Panc1 (cell line): Measurements from ENCODE around the gene PSMB11. TPM values are rescaled to one million over a fixed set of nuclear protein-coding genes. Genes with fewer than 3 reads are reported as not detected.
A peak's percentile ranks its signal among the peaks of the same experiment; 100 is the strongest.

Source experiments
- ATAC-seq: fragments of 200-7000 bp; cut with Tn5 transposase; 2 replicates; pipeline ENCODE4 v1.9.1; 2020; ENCODE audit warnings: mild to moderate bottlenecking, moderate library complexity
- BruUV-seq: library from RNA; stranded (reverse); fragments of 400-500 nt; replicated peaks from 2 replicates; lab custom pipeline; 2021; lab: Mats Ljungman, UMichigan
- CTCF ChIA-PET: fragments of 300-600 bp; sonication (Branson Sonifier 250); formaldehyde crosslinking; loops from one replicate; lab custom pipeline; 2022; ENCODE audit warnings: antibody characterized with exemption; lab: Charles Lee
- POLR2A ChIA-PET: fragments of 300-600 bp; sonication (Branson Sonifier 250); formaldehyde crosslinking; loops from one replicate; lab custom pipeline; 2022; ENCODE audit warnings: antibody characterized with exemption; lab: Charles Lee
- DNase-seq: peaks from one replicate; pipeline ENCODE4 v3.0.0-alpha.2; 2010; ENCODE audit warnings: low read depth, low spot score
- H3K27ac ChIP-seq: 2 replicates; pipeline ENCODE4 v1.5.1; 2011; ENCODE audit warnings: mild to moderate bottlenecking, low read length, inconsistent platforms
- H3K27me3 ChIP-seq: fragments of 200-500 bp; sonication (Bioruptor generic); 2 replicates; pipeline ENCODE4 v1.6.0; 2014; ENCODE audit warnings: low read length, inconsistent platforms; ENCODE audit not compliant: control insufficient read depth, insufficient read depth
- H3K36me3 ChIP-seq: fragments of 200-500 bp; sonication (Bioruptor generic); 2 replicates; pipeline ENCODE4 v1.5.1; 2014; ENCODE audit warnings: inconsistent platforms, mild to moderate bottlenecking, low read length, moderate library complexity; ENCODE audit not compliant: control insufficient read depth, insufficient read depth
- H3K4me1 ChIP-seq: 2 replicates; pipeline ENCODE4 v1.5.1; 2011; ENCODE audit warnings: inconsistent platforms, mild to moderate bottlenecking, low read length, moderate library complexity; ENCODE audit not compliant: control insufficient read depth, insufficient read depth
- H3K4me3 ChIP-seq, 2 experiments: 2 replicates each; pipeline ENCODE4 v1.5.1; 2011 to 2012; ENCODE audit warnings: low read depth in 2 of 2, low read length in 2 of 2, mild to moderate bottlenecking in 2 of 2, inconsistent platforms in 1 of 2, moderate library complexity in 1 of 2
- H3K9me3 ChIP-seq: fragments of 200-500 bp; sonication (Bioruptor generic); 2 replicates; pipeline ENCODE4 v1.5.1; 2014; ENCODE audit warnings: low read depth, mild to moderate bottlenecking, inconsistent platforms, low read length, moderate library complexity; ENCODE audit not compliant: control insufficient read depth, insufficient read depth
- POLR2AphosphoS5 ChIP-seq: IDR thresholded peaks from 2 replicates; pipeline ENCODE4 v1.6.1; 2012; ENCODE audit warnings: mild to moderate bottlenecking, low read depth, low read length, moderate library complexity
- REST ChIP-seq, 2 experiments: IDR thresholded peaks; 2 replicates each; pipeline ENCODE4 v1.6.1; 2011 to 2012; ENCODE audit warnings: low read depth in 2 of 2, control low read depth in 1 of 2, low read length in 1 of 2, mild to moderate bottlenecking in 1 of 2, moderate library complexity in 1 of 2; ENCODE audit not compliant: insufficient read depth in 1 of 2
- SIN3A ChIP-seq: IDR thresholded peaks from 2 replicates; pipeline ENCODE4 v1.6.1; 2012; ENCODE audit warnings: low read depth, mild to moderate bottlenecking, low read length, moderate library complexity, borderline replicate concordance; ENCODE audit not compliant: insufficient read depth
- TCF7L2 ChIP-seq: IDR thresholded peaks from 2 replicates; pipeline ENCODE4 v1.6.1; 2011; ENCODE audit warnings: mild to moderate bottlenecking, low read depth, low read length, inconsistent platforms
- in situ Hi-C: cut with HindIII; loops from 2 replicates; pipeline ENCODE4 v1.10.0; 2016; ENCODE audit warnings: low sequenced_read_pairs, low pct_unique_long_range_greater_than_20kb
- intact Hi-C: fragments of 100-400 bp; cut with micrococcal nuclease; formaldehyde crosslinking; loops from one replicate; pipeline ENCODE4 v1.10.0; 2022; ENCODE audit not compliant: unreplicated experiment
- total RNA-seq: library from RNA; stranded (reverse); gene quantifications from one replicate; pipeline ENCODE4 v1.2.1, GENCODE V29; 2021; ENCODE audit not compliant: unreplicated experiment
- TF ChIP-seq, protein P1 (sequence below): fragments of 450-650 bp; IDR thresholded peaks from 2 replicates; pipeline ENCODE4 v1.5.1; 2017; ENCODE audit warnings: mild to moderate bottlenecking

Gene PSMB11
- total RNA-seq, 1 experiment from 2014 or later: not detected

GRCh38 chr14:23093104-23093503 is 51.1 kb downstream of the PSMB11 start:
- no TSS peak for BruUV-seq
- in situ Hi-C loops: no loop called here

DNA sequence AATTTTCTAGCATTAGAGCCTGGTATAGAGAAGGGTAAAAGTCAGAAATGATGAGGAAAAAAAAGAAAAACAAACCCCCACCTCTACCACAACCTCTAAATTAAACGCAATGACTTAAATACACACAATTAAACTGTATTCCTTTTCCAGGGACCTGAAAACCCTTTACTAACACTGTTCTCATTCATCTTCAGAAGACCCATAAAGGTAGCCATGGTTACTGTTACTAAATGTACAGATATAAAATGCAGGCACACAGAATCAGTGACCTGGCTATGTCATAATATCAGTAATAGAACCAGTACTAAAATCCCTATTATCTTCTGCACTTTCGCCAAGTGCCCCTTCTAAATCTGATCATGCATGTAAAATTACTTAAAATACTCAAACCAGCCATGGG is 51.5 kb downstream of the PSMB11 start:
- in situ Hi-C loops: no loop called here
- peaks cover 16% of the 10 kb centered on the region for H3K4me1 ChIP-seq
- H3K27ac ChIP-seq: peak overlapping the region; percentile 96
- no peaks in the 10 kb centered on the region for H3K9me3 ChIP-seq
- DNase-seq (no peak), ATAC-seq (no peak)
- BruUV-seq: no TSS peak
- peak overlapping the region; percentile 88 to 90 for H3K4me3 ChIP-seq
- ChIA-PET POLR2A (no interaction called here), CTCF (interaction anchor here (2.8 kb wide), 1 partner anchor 25 kb away, joined by 28 read pairs; no protein-coding TSS in a partner anchor)
- no peaks in the 10 kb centered on the region for H3K27me3 ChIP-seq
- TF ChIP-seq, protein P1, sequence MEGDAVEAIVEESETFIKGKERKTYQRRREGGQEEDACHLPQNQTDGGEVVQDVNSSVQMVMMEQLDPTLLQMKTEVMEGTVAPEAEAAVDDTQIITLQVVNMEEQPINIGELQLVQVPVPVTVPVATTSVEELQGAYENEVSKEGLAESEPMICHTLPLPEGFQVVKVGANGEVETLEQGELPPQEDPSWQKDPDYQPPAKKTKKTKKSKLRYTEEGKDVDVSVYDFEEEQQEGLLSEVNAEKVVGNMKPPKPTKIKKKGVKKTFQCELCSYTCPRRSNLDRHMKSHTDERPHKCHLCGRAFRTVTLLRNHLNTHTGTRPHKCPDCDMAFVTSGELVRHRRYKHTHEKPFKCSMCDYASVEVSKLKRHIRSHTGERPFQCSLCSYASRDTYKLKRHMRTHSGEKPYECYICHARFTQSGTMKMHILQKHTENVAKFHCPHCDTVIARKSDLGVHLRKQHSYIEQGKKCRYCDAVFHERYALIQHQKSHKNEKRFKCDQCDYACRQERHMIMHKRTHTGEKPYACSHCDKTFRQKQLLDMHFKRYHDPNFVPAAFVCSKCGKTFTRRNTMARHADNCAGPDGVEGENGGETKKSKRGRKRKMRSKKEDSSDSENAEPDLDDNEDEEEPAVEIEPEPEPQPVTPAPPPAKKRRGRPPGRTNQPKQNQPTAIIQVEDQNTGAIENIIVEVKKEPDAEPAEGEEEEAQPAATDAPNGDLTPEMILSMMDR: no peak
- TF ChIP-seq SIN3A (no peak), TCF7L2 (no peak), POLR2AphosphoS5 (no peak), REST (IDR thresholded peaks at IDR 0.05; ENCODE audit: insufficient read depth in 1 of 2, low read depth in 2 of 2, low read length in 1 of 2) (no peak)
- H3K36me3 ChIP-seq: peaks cover 39% of the 10 kb centered on the region
- intact Hi-C loops: no loop called here

More at GRCh38 chr14:23093104-23093503, 51.1 kb downstream of the PSMB11 start:
- Histone ChIP-seq H3K9me3 (no peaks in the 10 kb centered on the region), H3K4me1 (peaks cover 16% of the 10 kb centered on the region), H3K4me3 (peak overlapping the region in 1 of 2 experiments; percentile 90; a peak in 1 of 4 replicates), H3K27me3 (no peaks in the 10 kb centered on the region), H3K36me3 (peaks cover 43% of the 10 kb centered on the region), H3K27ac (no peak overlapping the region)
- POLR2A ChIA-PET: no interaction called here
- CTCF ChIA-PET: no interaction called here
- intact Hi-C loops: no loop called here
- ATAC-seq (no peak), DNase-seq (no peak)
- TF ChIP-seq, protein P1: no peak
- no peak for TF ChIP-seq SIN3A
- TF ChIP-seq REST (IDR thresholded peaks at IDR 0.05; ENCODE audit: insufficient read depth in 1 of 2, low read depth in 2 of 2, low read length in 1 of 2): no peak
- no peak for TF ChIP-seq TCF7L2
- TF ChIP-seq POLR2AphosphoS5: no peak

Other genes starting within 250 kb of the PSMB11 start
- gene SLC7A7, start 226.8 kb upstream of the PSMB11 start, total RNA-seq: 0.85 TPM
- gene MRPL52, start 212.3 kb upstream of the PSMB11 start, total RNA-seq: 89.5 TPM
- gene MMP14, start 205.6 kb upstream of the PSMB11 start, total RNA-seq: 32.9 TPM
- 78.3 TPM for gene LRP10, start 170.5 kb upstream of the PSMB11 start, total RNA-seq
- gene REM2, start 159.0 kb upstream of the PSMB11 start, total RNA-seq: 0.18 TPM
- 47.2 TPM for gene RBM23, start 123.1 kb upstream of the PSMB11 start, total RNA-seq
- gene PRMT5, start 112.8 kb upstream of the PSMB11 start, total RNA-seq: 108 TPM
- gene HAUS4, start 85.1 kb upstream of the PSMB11 start, total RNA-seq: 25.7 TPM
- gene AJUBA, start 59.7 kb upstream of the PSMB11 start, total RNA-seq: 50.2 TPM
- 5.6 TPM for gene C14orf93, start 32.1 kb upstream of the PSMB11 start, total RNA-seq
- 149 TPM for gene PSMB5, start 7.3 kb upstream of the PSMB11 start, total RNA-seq
- 9.0 TPM for gene CDH24, start 15.3 kb downstream of the PSMB11 start, total RNA-seq
- gene ACIN1, start 52.9 kb downstream of the PSMB11 start, total RNA-seq: 162 TPM
- gene C14orf119, start 53.3 kb downstream of the PSMB11 start, total RNA-seq: 39.6 TPM
- not detected for gene CIROP, start 62.8 kb downstream of the PSMB11 start, total RNA-seq
- not detected for gene CEBPE, start 77.0 kb downstream of the PSMB11 start, total RNA-seq
- gene SLC7A8, start 141.4 kb downstream of the PSMB11 start, total RNA-seq: 0.90 TPM
- not detected for gene RNF212B, start 195.7 kb downstream of the PSMB11 start, total RNA-seq
- gene HOMEZ, start 243.9 kb downstream of the PSMB11 start, total RNA-seq: 7.6 TPM